GM18499 (cell line): ENCODE data around the gene RALGPS1.

Source experiments
- ATAC-seq: cut with Tn5 transposase; IDR thresholded peaks from one replicate; pipeline ENCODE4 v1.9.1; 2021; ENCODE audit warnings: moderate number of reproducible peaks; ENCODE audit not compliant: insufficient read depth, unreplicated experiment

RALGPS1 gene

GRCh38 chr9:127224883-127225739 lies 310.5 kb downstream of the RALGPS1 start:
- ATAC-seq, result no peak

GRCh38 chr9:127225801-127226625 lies 311.4 kb downstream of the RALGPS1 start:
- no peak for ATAC-seq

- ATAC-seq, result no peak
These were observed 315.3 kb downstream of the RALGPS1 start for GRCh38 chr9:127229691-127230417.

GRCh38 chr9:127231666-127232065 lies 317.1 kb downstream of the RALGPS1 start:
- ATAC-seq, result no peak

- no peak for ATAC-seq
These were observed 318.4 kb downstream of the RALGPS1 start for GRCh38 chr9:127232833-127233549.

- ATAC-seq, result no peak
These were observed 319.0 kb downstream of the RALGPS1 start for GRCh38 chr9:127233550-127233949.

GRCh38 chr9:127233989-127234388 lies 319.4 kb downstream of the RALGPS1 start:
- no peak for ATAC-seq

GRCh38 chr9:127237801-127238200 lies 323.2 kb downstream of the RALGPS1 start:
- ATAC-seq, result no peak

- no peak for ATAC-seq
These were observed 326.8 kb downstream of the RALGPS1 start for GRCh38 chr9:127241354-127241753.

GRCh38 chr9:127244609-127245601 lies 330.3 kb downstream of the RALGPS1 start:
- ATAC-seq, result peak; percentile 97

- no peak for ATAC-seq
These were observed 331.1 kb downstream of the RALGPS1 start for GRCh38 chr9:127245637-127246164.

GRCh38 chr9:127248241-127248640 lies 333.7 kb downstream of the RALGPS1 start:
- no peak for ATAC-seq

- ATAC-seq, result no peak
These were observed 335.3 kb downstream of the RALGPS1 start for GRCh38 chr9:127249877-127250276.

- no peak for ATAC-seq
These were observed 336.4 kb downstream of the RALGPS1 start for GRCh38 chr9:127250896-127251391.

- ATAC-seq, result no peak
These were observed 338.1 kb downstream of the RALGPS1 start for GRCh38 chr9:127252410-127253318.

- no peak for ATAC-seq
These were observed 338.9 kb downstream of the RALGPS1 start for GRCh38 chr9:127253446-127253845.

- no peak for ATAC-seq
These were observed 341.1 kb downstream of the RALGPS1 start for GRCh38 chr9:127255692-127256091.
